Psoas muscle (tissue), 8 donors: ENCODE results near the gene PLS3. TPM values are rescaled to one million over a fixed set of nuclear protein-coding genes. Genes with fewer than 3 reads are reported as not detected.

Experiments used
- ATAC-seq, 4 donors: fragments of 200-7000 bp; cut with Tn5 transposase; one replicate each; pipeline ENCODE4 v1.9.1; 2020; ENCODE audit warnings: moderate library complexity in 3 of 4, mild to moderate bottlenecking in 2 of 4
- DNase-seq, 2 donors: peaks; one replicate each; pipeline ENCODE4 v3.0.0-alpha.2; 2020
- H3K27ac ChIP-seq: fragments of 200-600 bp; one replicate; pipeline ENCODE4 v1.8.0; 2022
- H3K27me3 ChIP-seq, 3 donors: fragments of 200-600 bp in 1 of 3; one replicate each; pipeline versions ENCODE4 v1.6.1 to v1.8.0; 2013 to 2022; ENCODE audit warnings: low read length in 2 of 3, mild to moderate bottlenecking in 2 of 3, moderate library complexity in 1 of 3; ENCODE audit not compliant: insufficient read depth in 3 of 3
- H3K36me3 ChIP-seq, 2 donors: fragments of 200-600 bp in 1 of 2; one replicate each; pipeline versions ENCODE4 v1.6.1 to v1.8.0; 2013 to 2022; ENCODE audit warnings: low read depth in 1 of 2, mild to moderate bottlenecking in 1 of 2, moderate library complexity in 1 of 2; ENCODE audit not compliant: insufficient read depth in 1 of 2
- H3K4me1 ChIP-seq: fragments of 200-600 bp; one replicate; pipeline ENCODE4 v1.8.0; 2022
- H3K4me3 ChIP-seq: fragments of 200-600 bp; one replicate; pipeline ENCODE4 v1.8.0; 2022; ENCODE audit warnings: mild to moderate bottlenecking
- H3K9me3 ChIP-seq: fragments of 200-600 bp; one replicate; pipeline ENCODE4 v1.8.0; 2022
- WGBS, 3 donors: extraction: QIAGEN DNeasy Blood & Tissue Kit; methylation state at CpG; one replicate each; pipeline versions ENCODE4 v1.1.6 to v1.1.7; 2013; 5-methylcytosine and 5-hydroxymethylcytosine counted together
- intact Hi-C, 2 donors: fragments of 100-400 bp; cut with DNase I; formaldehyde crosslinking; loops; one replicate each; pipeline versions ENCODE4 v1.11.0 to v1.14.2; 2022
- polyA plus RNA-seq, 3 donors: library from polyadenylated mRNA; stranded (reverse); fragments of 200-250 nt; gene quantifications; one replicate each; pipeline ENCODE4 v1.2.3, GENCODE V29; 2013
- total RNA-seq, 4 donors: library from RNA; stranded (reverse); fragmentation: NEBNext Ultra II Directional in 2 of 4; extraction: Animal tissue kit (Norgen Biotek cat#: 25700) in 2 of 4; gene quantifications; one replicate each; pipeline versions ENCODE4 v1.2.1 to v1.2.4, GENCODE V29; 2021 to 2023
- TF ChIP-seq, protein P1 (sequence below): fragments of 200-600 bp; IDR thresholded peaks from one replicate; pipeline ENCODE4 v1.8.0; 2022; ENCODE audit warnings: antibody characterized with exemption
- donor health status: healthy with polysubstance abuse.
- donor health status: DM: no; HTN: no; CAD: no; lungs with moderate emphysema.
- donor health status: Bipolar disorder and iron deficiency.
- donor health status: healthy.
- donor health status: DM: yes; HTN: yes; CAD: no.
- donor health status: DM: no; HTN: no; CAD: no.
- donor health status: DM: no; HTN: no; CAD: no.
- donor health status: DM: yes; HTN: yes; CAD: no.

Gene PLS3
- total and polyA plus RNA-seq, 7 donors, result 12.9 to 31.3 (median 21.5) TPM

DNA sequence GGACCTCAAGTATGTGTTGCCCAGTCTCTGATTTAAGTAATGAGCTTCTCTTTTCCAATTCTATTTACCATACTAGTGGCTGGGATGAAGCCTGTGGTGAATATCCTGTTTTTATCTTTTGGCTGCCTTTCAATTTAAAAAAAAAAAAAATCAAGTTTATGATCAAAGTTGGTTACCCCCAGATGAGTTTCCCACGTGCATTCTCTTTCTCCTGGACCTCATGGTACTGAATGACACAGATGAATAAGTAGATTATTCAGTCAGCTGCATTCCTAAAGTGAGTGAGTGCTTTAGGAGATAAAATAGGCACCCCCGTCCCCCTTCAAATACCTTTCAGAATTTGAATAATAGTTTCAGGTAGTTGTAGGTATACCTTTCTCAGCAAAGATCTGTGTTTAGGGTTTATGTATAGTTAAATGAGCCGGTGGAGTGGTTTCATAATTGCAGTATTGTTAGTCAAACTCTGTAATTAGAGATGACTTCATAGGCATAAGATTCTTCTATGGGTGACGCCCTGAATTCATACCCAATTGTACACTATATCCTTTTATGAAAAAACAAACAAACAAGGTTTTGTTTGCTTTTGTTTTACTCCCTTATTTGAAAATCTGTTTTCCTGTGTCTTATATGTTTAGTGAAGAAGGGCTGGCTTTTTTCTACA is 41.9 kb downstream of the PLS3 start:
- TF ChIP-seq, protein P1, sequence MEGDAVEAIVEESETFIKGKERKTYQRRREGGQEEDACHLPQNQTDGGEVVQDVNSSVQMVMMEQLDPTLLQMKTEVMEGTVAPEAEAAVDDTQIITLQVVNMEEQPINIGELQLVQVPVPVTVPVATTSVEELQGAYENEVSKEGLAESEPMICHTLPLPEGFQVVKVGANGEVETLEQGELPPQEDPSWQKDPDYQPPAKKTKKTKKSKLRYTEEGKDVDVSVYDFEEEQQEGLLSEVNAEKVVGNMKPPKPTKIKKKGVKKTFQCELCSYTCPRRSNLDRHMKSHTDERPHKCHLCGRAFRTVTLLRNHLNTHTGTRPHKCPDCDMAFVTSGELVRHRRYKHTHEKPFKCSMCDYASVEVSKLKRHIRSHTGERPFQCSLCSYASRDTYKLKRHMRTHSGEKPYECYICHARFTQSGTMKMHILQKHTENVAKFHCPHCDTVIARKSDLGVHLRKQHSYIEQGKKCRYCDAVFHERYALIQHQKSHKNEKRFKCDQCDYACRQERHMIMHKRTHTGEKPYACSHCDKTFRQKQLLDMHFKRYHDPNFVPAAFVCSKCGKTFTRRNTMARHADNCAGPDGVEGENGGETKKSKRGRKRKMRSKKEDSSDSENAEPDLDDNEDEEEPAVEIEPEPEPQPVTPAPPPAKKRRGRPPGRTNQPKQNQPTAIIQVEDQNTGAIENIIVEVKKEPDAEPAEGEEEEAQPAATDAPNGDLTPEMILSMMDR, result no peak
- Histone ChIP-seq H3K4me3 (no peak overlapping the region), H3K27me3 (peaks cover 0 to 22% (median 0%) of the 10 kb centered on the region in 3 donors), H3K4me1 (no peaks in the 10 kb centered on the region), H3K27ac (peak overlapping the region; percentile 51), H3K36me3 (no peaks in the 10 kb centered on the region), H3K9me3 (no peaks in the 10 kb centered on the region)
- ATAC-seq, result peak; percentile 66 to 90 (median 82)
- intact Hi-C loops, result loop anchor here in 1 of 2 donors (5.0 kb wide), 1 partner anchor 41 kb away; the partner anchor contains the start of gene PLS3
- no peak for DNase-seq
- 22 to 46% (median 39%) methylated on average over 4 of the region's 4 CpGs for WGBS, 3 donors

DNA sequence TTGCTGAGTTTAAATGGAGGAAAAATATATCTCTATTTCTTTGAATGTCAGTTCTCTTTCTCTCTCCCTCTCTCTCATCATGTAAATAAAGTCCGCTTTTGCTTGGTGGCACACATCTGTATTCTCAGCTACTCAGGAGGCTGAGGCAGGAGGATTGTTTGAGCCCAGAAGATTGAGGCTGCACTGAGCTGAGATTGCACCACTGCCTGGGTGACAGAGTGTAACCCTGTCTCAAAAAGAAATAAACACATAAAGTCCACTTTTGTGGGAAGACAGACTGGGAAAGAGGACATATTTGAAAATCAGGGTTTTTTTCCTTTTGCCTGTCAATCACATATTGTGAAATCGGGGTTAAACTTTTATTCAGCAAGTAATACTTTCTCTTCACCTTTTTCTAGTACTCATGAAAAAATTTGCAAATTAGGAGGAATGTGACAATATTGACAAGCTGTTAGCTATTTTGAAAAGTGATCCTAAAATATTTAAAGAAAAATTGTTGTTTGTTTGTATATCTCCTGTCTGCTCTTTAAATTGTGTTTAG is 42.6 kb downstream of the PLS3 start:
- DNase-seq (no peak), ATAC-seq (peak in 1 of 4 donors; percentile 48)
- H3K36me3 ChIP-seq, result no peaks in the 10 kb centered on the region
- H3K4me1 ChIP-seq, result no peaks in the 10 kb centered on the region
- no peak overlapping the region for H3K4me3 ChIP-seq
- H3K9me3 ChIP-seq, result no peaks in the 10 kb centered on the region
- intact Hi-C loops, result loop anchor here in 1 of 2 donors (5.0 kb wide), 1 partner anchor 41 kb away; the partner anchor contains the start of gene PLS3
- TF ChIP-seq, protein P1, result no peak
- WGBS, 3 donors, result 90 to 97% (median 91%) methylated on average over 2 of the region's 2 CpGs
- H3K27ac ChIP-seq, result peak overlapping the region; percentile 51
- peaks cover 0 to 21% (median 0%) of the 10 kb centered on the region in 3 donors for H3K27me3 ChIP-seq

DNA sequence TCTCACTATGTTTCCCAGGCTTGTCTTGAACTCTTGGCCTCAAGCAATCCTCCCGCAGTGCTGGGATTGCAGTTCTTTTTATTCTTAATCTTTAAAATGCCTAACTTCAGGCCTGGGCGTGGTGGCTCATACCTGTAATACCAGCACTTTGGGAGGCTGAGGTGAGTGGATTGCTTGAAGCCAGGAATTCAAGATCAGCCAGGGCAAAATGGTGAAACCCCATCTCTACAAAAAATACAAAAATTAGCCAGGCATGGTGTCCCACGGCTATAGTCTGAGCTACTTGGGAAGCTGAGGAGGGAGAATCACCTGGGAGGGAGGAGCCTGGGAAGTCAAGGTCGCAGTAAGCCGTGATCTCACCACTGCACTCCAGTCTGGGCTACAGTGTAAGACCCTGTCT is 45.9 kb downstream of the PLS3 start:
- Histone ChIP-seq H3K36me3 (no peaks in the 10 kb centered on the region), H3K4me1 (no peaks in the 10 kb centered on the region), H3K4me3 (no peak overlapping the region), H3K27ac (no peak overlapping the region), H3K9me3 (no peaks in the 10 kb centered on the region), H3K27me3 (peaks cover 0 to 23% (median 0%) of the 10 kb centered on the region in 3 donors)
- ATAC-seq (no peak), DNase-seq (no peak)
- intact Hi-C loops, result no loop called here
- 65 to 94% (median 93%) methylated on average over 5 of the region's 5 CpGs for WGBS, 3 donors
- TF ChIP-seq, protein P1, result no peak

DNA sequence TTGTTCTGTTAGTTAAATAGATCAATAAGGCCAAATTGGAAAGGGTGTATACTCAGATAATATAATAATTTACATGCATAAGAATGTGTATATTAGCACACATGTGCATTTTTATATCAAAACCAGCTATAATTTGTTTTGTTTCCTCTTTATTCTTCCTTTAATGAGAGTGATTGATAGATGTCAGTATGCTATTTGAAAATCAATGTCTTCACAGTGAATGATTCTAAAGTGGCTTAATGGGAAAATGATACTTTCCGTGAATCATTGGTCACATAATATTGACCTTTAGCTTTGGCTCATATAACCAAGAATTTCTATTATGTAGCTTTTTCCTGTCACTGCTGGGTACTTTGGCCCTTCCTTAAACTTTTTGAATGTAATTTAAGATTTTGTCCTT is 48.6 kb downstream of the PLS3 start:
- intact Hi-C loops, result no loop called here
- Histone ChIP-seq H3K36me3 (no peaks in the 10 kb centered on the region), H3K4me1 (no peaks in the 10 kb centered on the region), H3K27me3 (peaks cover 0 to 22% (median 0%) of the 10 kb centered on the region in 3 donors), H3K27ac (no peak overlapping the region), H3K4me3 (no peak overlapping the region), H3K9me3 (no peaks in the 10 kb centered on the region)
- TF ChIP-seq, protein P1, result no peak
- ATAC-seq (no peak), DNase-seq (no peak)
- 64 to 72% (median 67%) methylated on average over 1 of the region's 1 CpG for WGBS, 3 donors
